OCI-LY3 (cell line): ENCODE measurements around the gene DENND6A.

ENCODE experiments used
- EZH2phosphoT487 ChIP-seq: fragments of 200-600 bp; shearing (Covaris generic); IDR thresholded peaks from 2 replicates; pipeline ENCODE4 v1.6.1; 2018; ENCODE audit warnings: antibody characterized with exemption, mixed run types, low read depth
- TF ChIP-seq, protein P1 (sequence below): fragments of 200-600, 300-600 bp; sonication (generic); IDR thresholded peaks from 2 replicates; pipeline ENCODE4 v1.5.1; 2014; ENCODE audit warnings: antibody characterized with exemption, low read length, low read depth

- TF ChIP-seq, protein P1, sequence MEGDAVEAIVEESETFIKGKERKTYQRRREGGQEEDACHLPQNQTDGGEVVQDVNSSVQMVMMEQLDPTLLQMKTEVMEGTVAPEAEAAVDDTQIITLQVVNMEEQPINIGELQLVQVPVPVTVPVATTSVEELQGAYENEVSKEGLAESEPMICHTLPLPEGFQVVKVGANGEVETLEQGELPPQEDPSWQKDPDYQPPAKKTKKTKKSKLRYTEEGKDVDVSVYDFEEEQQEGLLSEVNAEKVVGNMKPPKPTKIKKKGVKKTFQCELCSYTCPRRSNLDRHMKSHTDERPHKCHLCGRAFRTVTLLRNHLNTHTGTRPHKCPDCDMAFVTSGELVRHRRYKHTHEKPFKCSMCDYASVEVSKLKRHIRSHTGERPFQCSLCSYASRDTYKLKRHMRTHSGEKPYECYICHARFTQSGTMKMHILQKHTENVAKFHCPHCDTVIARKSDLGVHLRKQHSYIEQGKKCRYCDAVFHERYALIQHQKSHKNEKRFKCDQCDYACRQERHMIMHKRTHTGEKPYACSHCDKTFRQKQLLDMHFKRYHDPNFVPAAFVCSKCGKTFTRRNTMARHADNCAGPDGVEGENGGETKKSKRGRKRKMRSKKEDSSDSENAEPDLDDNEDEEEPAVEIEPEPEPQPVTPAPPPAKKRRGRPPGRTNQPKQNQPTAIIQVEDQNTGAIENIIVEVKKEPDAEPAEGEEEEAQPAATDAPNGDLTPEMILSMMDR: no peak
- TF ChIP-seq EZH2phosphoT487: no peak
These were observed 33.0 kb downstream of the DENND6A start for GRCh38 chr3:57659806-57660439.
